H1 (cell line): ENCODE results near the gene C2orf72. TPM values are rescaled to one million over a fixed set of nuclear protein-coding genes. Genes with fewer than 3 reads are reported as not detected.
"Not testable (repeated sequence)": the region's sequence is repeated elsewhere in the genome, so short reads cannot be mapped to it uniquely, and the experiment has no call there.

Experiments used
- CTCF ChIA-PET: fragments of 300-600 bp; sonication (Branson Sonifier 250); formaldehyde crosslinking; loops from one replicate; lab custom pipeline; 2021; ENCODE audit not compliant: partially characterized antibody; lab: Charles Lee
- POLR2A ChIA-PET: fragments of 300-600 bp; sonication (Branson Sonifier 250); formaldehyde crosslinking; loops from one replicate; lab custom pipeline; 2021; ENCODE audit warnings: inconsistent platforms; ENCODE audit not compliant: partially characterized antibody; lab: Charles Lee
- DNase-seq, 2 experiments: peaks; one replicate each; pipeline versions ENCODE4 v3.0.0 to v3.0.0-alpha.2; 2010 to 2022; ENCODE audit warnings: low spot score in 2 of 2, low read depth in 1 of 2, mixed read lengths in 1 of 2
- FAIRE-seq: peaks from 2 replicates; lab custom pipeline; 2011; peaks lifted over from hg19 to GRCh38; lab: Jason Lieb, UNC
- H2AFZ ChIP-seq: 2 replicates; pipeline ENCODE4 v1.8.1; 2012; ENCODE audit warnings: low read length, inconsistent platforms
- H2AK5ac ChIP-seq: 2 replicates; pipeline ENCODE4 v1.6.1; 2013; ENCODE audit warnings: low read depth, low read length
- H2BK120ac ChIP-seq: replicated peaks from 2 replicates; pipeline ENCODE3; 2013; ENCODE audit warnings: low read depth, low read length, inconsistent platforms
- H2BK12ac ChIP-seq: 2 replicates; pipeline ENCODE4 v1.6.1; 2013; ENCODE audit warnings: low read depth, low read length
- H2BK15ac ChIP-seq: 2 replicates; pipeline ENCODE4 v1.6.1; 2013; ENCODE audit warnings: low read length
- H2BK20ac ChIP-seq: 2 replicates; pipeline ENCODE4 v1.6.1; 2013; ENCODE audit warnings: low read length
- H2BK5ac ChIP-seq: 2 replicates; pipeline ENCODE4 v1.6.1; 2013; ENCODE audit warnings: low read depth, low read length
- H3K14ac ChIP-seq: 2 replicates; pipeline ENCODE4 v1.6.1; 2013; ENCODE audit warnings: inconsistent platforms; ENCODE audit not compliant: insufficient read length
- H3K18ac ChIP-seq: 2 replicates; pipeline ENCODE4 v1.6.1; 2013; ENCODE audit warnings: low read length; ENCODE audit errors: extremely low read depth
- H3K23ac ChIP-seq: 2 replicates; pipeline ENCODE4 v1.6.1; 2013; ENCODE audit warnings: inconsistent platforms; ENCODE audit not compliant: insufficient read length
- H3K23me2 ChIP-seq: 2 replicates; pipeline ENCODE4 v1.6.1; 2013; ENCODE audit warnings: low read depth, low read length
- H3K27ac ChIP-seq: 2 replicates; pipeline ENCODE4 v1.6.1; 2011; ENCODE audit warnings: low read depth, low read length, inconsistent platforms
- H3K27me3 ChIP-seq, 4 experiments: replicated peaks in 1 of 4; 1 replicate in 1 of 4; 2 replicates in 3 of 4; pipeline versions ENCODE4 v1.6.1 to v1.8.1; 2011 to 2013; ENCODE audit warnings: low read length in 3 of 4, mild to moderate bottlenecking in 3 of 4, inconsistent platforms in 2 of 4, mixed read lengths in 2 of 4, moderate library complexity in 1 of 4; ENCODE audit not compliant: control insufficient read depth in 3 of 4, insufficient read depth in 3 of 4; ENCODE audit errors: extremely low read depth in 1 of 4
- H3K36me3 ChIP-seq, 4 experiments: 2 replicates each; pipeline versions ENCODE4 v1.6.1 to v1.8.1; 2011 to 2013; ENCODE audit warnings: mild to moderate bottlenecking in 4 of 4, low read length in 3 of 4, moderate library complexity in 2 of 4, control low read depth in 1 of 4, inconsistent platforms in 1 of 4; ENCODE audit not compliant: insufficient read depth in 4 of 4, control insufficient read depth in 2 of 4
- H3K4ac ChIP-seq: replicated peaks from 2 replicates; pipeline ENCODE3; 2013; ENCODE audit warnings: low read length, low read depth, mixed read lengths, inconsistent platforms; ENCODE audit not compliant: insufficient read length
- H3K4me1 ChIP-seq, 4 experiments: replicated peaks in 1 of 4; 1 replicate in 1 of 4; 2 replicates in 3 of 4; pipeline versions ENCODE4 v1.6.1 to v1.8.1; 2011 to 2013; ENCODE audit warnings: low read length in 3 of 4, inconsistent platforms in 2 of 4, mixed read lengths in 1 of 4; ENCODE audit not compliant: insufficient read depth in 4 of 4, control insufficient read depth in 3 of 4
- H3K4me2 ChIP-seq, 2 experiments: 2 replicates each; pipeline versions ENCODE4 v1.6.1 to v1.8.1; 2011 to 2013; ENCODE audit warnings: low read depth in 2 of 2, low read length in 2 of 2, control low read depth in 1 of 2, inconsistent platforms in 1 of 2, mild to moderate bottlenecking in 1 of 2; ENCODE audit not compliant: insufficient read depth in 1 of 2
- H3K4me3 ChIP-seq, 4 experiments: fragments of 200-600, 300-600 bp in 1 of 4; sonication (generic), shearing (Covaris generic), sonication (Bioruptor Twin) in 1 of 4; 2 replicates each; pipeline versions ENCODE4 v1.5.1 to v1.8.1; 2011 to 2016; ENCODE audit warnings: low read length in 4 of 4, low read depth in 3 of 4, control low read depth in 2 of 4, inconsistent platforms in 2 of 4, mild to moderate bottlenecking in 2 of 4, mixed read lengths in 1 of 4, moderate library complexity in 1 of 4; ENCODE audit not compliant: insufficient read depth in 2 of 4; ENCODE audit errors: extremely low read depth in 1 of 4
- H3K56ac ChIP-seq: replicated peaks from 2 replicates; pipeline ENCODE3; 2013; ENCODE audit warnings: low read depth, mild to moderate bottlenecking, mixed read lengths, low read length, inconsistent platforms; ENCODE audit not compliant: insufficient read length
- H3K79me1 ChIP-seq: 2 replicates; pipeline ENCODE4 v1.6.1; 2013; ENCODE audit warnings: low read depth, low read length, control low read depth
- H3K79me2 ChIP-seq, 2 experiments: 2 replicates each; pipeline versions ENCODE4 v1.6.1 to v1.8.1; 2012 to 2013; ENCODE audit warnings: low read length in 2 of 2, mild to moderate bottlenecking in 2 of 2, inconsistent platforms in 1 of 2; ENCODE audit not compliant: insufficient read depth in 2 of 2, control insufficient read depth in 1 of 2
- H3K9ac ChIP-seq, 4 experiments: replicated peaks in 1 of 4; 1 replicate in 1 of 4; 2 replicates in 3 of 4; pipeline versions ENCODE4 v1.6.1 to v1.8.1; 2011 to 2013; ENCODE audit warnings: low read depth in 3 of 4, low read length in 3 of 4, control low read depth in 2 of 4, mild to moderate bottlenecking in 2 of 4, moderate library complexity in 2 of 4, inconsistent platforms in 1 of 4; ENCODE audit errors: extremely low read depth in 1 of 4
- H3K9me3 ChIP-seq, 2 experiments: 2 replicates each; pipeline versions ENCODE4 v1.6.1 to v1.8.1; 2012 to 2013; ENCODE audit warnings: mild to moderate bottlenecking in 2 of 2, moderate library complexity in 2 of 2, control low read depth in 1 of 2, inconsistent platforms in 1 of 2, low read depth in 1 of 2, low read length in 1 of 2, mixed read lengths in 1 of 2; ENCODE audit not compliant: insufficient read depth in 2 of 2
- H4K20me1 ChIP-seq, 2 experiments: replicated peaks in 1 of 2; 2 replicates each; pipeline versions ENCODE3 to v1.8.1; 2011 to 2013; ENCODE audit warnings: inconsistent platforms in 2 of 2, low read length in 2 of 2, mild to moderate bottlenecking in 1 of 2; ENCODE audit not compliant: insufficient read depth in 2 of 2, control insufficient read depth in 1 of 2
- H4K5ac ChIP-seq: 2 replicates; pipeline ENCODE4 v1.6.1; 2013; ENCODE audit warnings: low read length, low read depth, mixed read lengths, inconsistent platforms; ENCODE audit not compliant: insufficient read length
- H4K8ac ChIP-seq: 2 replicates; pipeline ENCODE4 v1.8.0; 2013; ENCODE audit warnings: mild to moderate bottlenecking, moderate library complexity, low read length, inconsistent platforms; ENCODE audit not compliant: insufficient read depth; ENCODE audit errors: extremely low read depth
- H4K91ac ChIP-seq: replicated peaks from 2 replicates; pipeline ENCODE3; 2013; ENCODE audit warnings: low read length, mixed read lengths, inconsistent platforms; ENCODE audit not compliant: insufficient read length
- WGBS, 2 experiments: shearing (Covaris generic) in 1 of 2; methylation state at CpG; one replicate each; pipeline versions ENCODE4 v1.1.6 to v1.1.7; 2013 to 2015; ENCODE audit warnings: low lambda C conversion rate in 2 of 2, mixed read lengths in 2 of 2, inconsistent platforms in 1 of 2, low coverage in 1 of 2, missing lambda C conversion rate in 1 of 2; ENCODE audit not compliant: insufficient replicate concordance in 2 of 2, insufficient coverage in 1 of 2, insufficient read length in 1 of 2; ENCODE audit errors: extremely low coverage in 1 of 2, missing lambda C conversion rate in 1 of 2; 5-methylcytosine and 5-hydroxymethylcytosine counted together
- polyA plus RNA-seq, 7 experiments: library from polyadenylated mRNA; depleted of rRNA in 3 of 7; stranded (reverse) in 5 of 7; unstranded in 2 of 7; fragments of >200 nt in 5 of 7; fragments of 200-250 nt in 2 of 7; gene quantifications; 1 replicate in 5 of 7; 2 replicates in 1 of 7; 4 replicates in 1 of 7; pipeline versions ENCODE4 v1.2.1 to v1.2.3, GENCODE V29; 2011 to 2013; ENCODE audit warnings: missing spikeins in 2 of 7, mixed read lengths in 2 of 7
- total RNA-seq: library from RNA; stranded (reverse); fragmentation: NEBNext Ultra II Directional; extraction: Animal tissue kit (Norgen Biotek cat#: 25700); gene quantifications from 2 replicates; pipeline ENCODE4 v1.2.1, GENCODE V29; 2021

The C2orf72 gene
- total and polyA plus RNA-seq, 2 of the 8 experiments (the other 6 are each of a cell fraction or from before 2014, with no cell fraction given) = 1.1 to 1.7 TPM

DNA sequence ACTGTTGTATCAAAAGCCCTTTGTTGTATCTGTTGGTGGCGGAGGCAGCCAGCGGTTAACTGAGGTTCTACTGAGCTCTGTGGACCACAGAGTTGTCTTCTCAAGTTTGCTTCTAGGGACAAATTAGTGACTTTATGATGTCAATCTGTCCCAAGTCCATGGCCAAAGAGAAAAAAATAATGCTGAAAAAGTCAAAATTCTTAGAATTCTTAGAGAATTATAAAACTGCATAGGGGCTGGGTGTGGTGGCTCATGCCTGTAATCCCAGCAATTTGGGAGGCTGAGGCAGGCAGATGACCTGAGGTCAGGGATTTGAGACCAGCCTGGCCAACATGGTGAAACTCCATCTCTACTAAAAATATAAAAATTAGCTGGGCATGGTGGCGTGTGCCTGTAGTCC is 12.3 kb upstream of the C2orf72 start:
- H2BK12ac ChIP-seq, H3K79me2 ChIP-seq, H3K4ac ChIP-seq, H3K14ac ChIP-seq, H3K56ac ChIP-seq, H4K20me1 ChIP-seq, H3K9ac ChIP-seq, H3K27ac ChIP-seq, H2BK5ac ChIP-seq, H2AFZ ChIP-seq, H3K4me2 ChIP-seq, H3K9me3 ChIP-seq, POLR2A ChIA-PET, FAIRE-seq, H2AK5ac ChIP-seq, H4K91ac ChIP-seq, H3K36me3 ChIP-seq, H3K18ac ChIP-seq, H2BK20ac ChIP-seq, H3K4me1 ChIP-seq, H4K8ac ChIP-seq, H3K23ac ChIP-seq, H3K79me1 ChIP-seq, H3K4me3 ChIP-seq, H4K5ac ChIP-seq, DNase-seq, H2BK15ac ChIP-seq, H3K23me2 ChIP-seq, H3K27me3 ChIP-seq, H2BK120ac ChIP-seq: not testable (repeated sequence)
- CTCF ChIA-PET = interaction anchor here (0.5 to 1.2 kb wide), 2 partner anchors 23 to 24 kb away, joined by 3 read pairs; no protein-coding TSS in a partner anchor
- WGBS, 2 experiments = 91% methylated on average over 3 of the region's 3 CpGs; no CpG with 5 or more reads in 1 of the 2 experiments
